ENCODE results near the gene MYH9.

DNA sequence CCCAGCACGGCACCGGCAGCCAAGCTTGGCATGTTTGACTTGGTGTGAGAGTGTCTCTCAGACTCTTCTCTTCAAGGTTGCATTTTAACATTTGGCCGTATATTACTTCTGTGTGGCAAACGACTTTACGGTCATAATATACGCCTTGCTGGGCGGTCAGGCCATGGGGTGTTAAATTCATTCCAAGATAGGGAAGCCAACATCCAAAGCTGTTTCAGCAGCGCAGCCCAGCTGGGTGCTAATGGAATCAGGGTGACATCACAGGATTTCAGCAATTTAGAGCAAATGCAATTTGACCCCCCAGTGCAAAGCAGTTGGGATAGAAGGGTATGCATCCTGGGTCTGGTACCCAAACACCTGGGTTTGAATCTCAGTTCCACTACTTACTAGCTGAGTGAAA lies 16.7 kb upstream of the MYH9 start:
- TF ChIP-seq, protein P1, sequence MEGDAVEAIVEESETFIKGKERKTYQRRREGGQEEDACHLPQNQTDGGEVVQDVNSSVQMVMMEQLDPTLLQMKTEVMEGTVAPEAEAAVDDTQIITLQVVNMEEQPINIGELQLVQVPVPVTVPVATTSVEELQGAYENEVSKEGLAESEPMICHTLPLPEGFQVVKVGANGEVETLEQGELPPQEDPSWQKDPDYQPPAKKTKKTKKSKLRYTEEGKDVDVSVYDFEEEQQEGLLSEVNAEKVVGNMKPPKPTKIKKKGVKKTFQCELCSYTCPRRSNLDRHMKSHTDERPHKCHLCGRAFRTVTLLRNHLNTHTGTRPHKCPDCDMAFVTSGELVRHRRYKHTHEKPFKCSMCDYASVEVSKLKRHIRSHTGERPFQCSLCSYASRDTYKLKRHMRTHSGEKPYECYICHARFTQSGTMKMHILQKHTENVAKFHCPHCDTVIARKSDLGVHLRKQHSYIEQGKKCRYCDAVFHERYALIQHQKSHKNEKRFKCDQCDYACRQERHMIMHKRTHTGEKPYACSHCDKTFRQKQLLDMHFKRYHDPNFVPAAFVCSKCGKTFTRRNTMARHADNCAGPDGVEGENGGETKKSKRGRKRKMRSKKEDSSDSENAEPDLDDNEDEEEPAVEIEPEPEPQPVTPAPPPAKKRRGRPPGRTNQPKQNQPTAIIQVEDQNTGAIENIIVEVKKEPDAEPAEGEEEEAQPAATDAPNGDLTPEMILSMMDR (conservative IDR thresholded peaks at IDR 0.05; ENCODE audit: low read length), result no peak
- no peak for TF ChIP-seq EZH2phosphoT487 (IDR thresholded peaks at IDR 0.05; ENCODE audit: borderline replicate concordance, low read depth, low read length)
